H9 (cell line): ENCODE data around the gene PREB. TPM values are rescaled to one million over a fixed set of nuclear protein-coding genes. Genes with fewer than 3 reads are reported as not detected.

ENCODE experiments used
- DNase-seq: peaks from one replicate; pipeline ENCODE4 v3.0.0-alpha.2; 2017
- H2AFZ ChIP-seq: one replicate; pipeline ENCODE4 v1.6.1; 2013; ENCODE audit warnings: mild to moderate bottlenecking, low read length, control low read depth, moderate library complexity
- H2AK5ac ChIP-seq: 2 replicates; pipeline ENCODE4 v1.6.1; 2013; ENCODE audit warnings: low read length, control low read depth, mixed read lengths; ENCODE audit not compliant: insufficient read length
- H2BK120ac ChIP-seq: one replicate; pipeline ENCODE4 v1.6.1; 2013; ENCODE audit warnings: low read depth, mild to moderate bottlenecking, low read length, control low read depth, inconsistent platforms; ENCODE audit not compliant: poor library complexity, severe bottlenecking
- H2BK12ac ChIP-seq: 2 replicates; pipeline ENCODE4 v1.6.1; 2013; ENCODE audit warnings: low read length, control low read depth, mixed read lengths, low read depth; ENCODE audit not compliant: insufficient read length
- H2BK15ac ChIP-seq: 2 replicates; pipeline ENCODE4 v1.6.1; 2013; ENCODE audit warnings: low read depth, low read length, control low read depth
- H2BK20ac ChIP-seq: one replicate; pipeline ENCODE4 v1.6.1; 2013; ENCODE audit warnings: low read depth, mild to moderate bottlenecking, low read length, control low read depth, inconsistent platforms; ENCODE audit not compliant: poor library complexity, severe bottlenecking
- H2BK5ac ChIP-seq: 2 replicates; pipeline ENCODE4 v1.6.1; 2013; ENCODE audit warnings: low read length, control low read depth, mixed read lengths; ENCODE audit not compliant: insufficient read length
- H3K14ac ChIP-seq: 2 replicates; pipeline ENCODE4 v1.6.1; 2013; ENCODE audit warnings: low read length, control low read depth; ENCODE audit not compliant: insufficient read depth
- H3K18ac ChIP-seq: 2 replicates; pipeline ENCODE4 v1.6.1; 2013; ENCODE audit warnings: low read depth, mild to moderate bottlenecking, mixed read lengths, low read length, control low read depth; ENCODE audit not compliant: insufficient read length
- H3K23ac ChIP-seq: 2 replicates; pipeline ENCODE4 v1.6.1; 2013; ENCODE audit warnings: low read length, control low read depth, mixed read lengths, low read depth; ENCODE audit not compliant: insufficient read length
- H3K23me2 ChIP-seq: 2 replicates; pipeline ENCODE4 v1.6.1; 2013; ENCODE audit warnings: low read depth, mild to moderate bottlenecking, mixed read lengths, low read length, control low read depth; ENCODE audit not compliant: insufficient read length, poor library complexity, severe bottlenecking
- H3K27ac ChIP-seq: 2 replicates; pipeline ENCODE4 v1.5.1; 2013; ENCODE audit warnings: low read length, control low read depth, mixed read lengths, low read depth; ENCODE audit not compliant: insufficient read length
- H3K27me3 ChIP-seq: 2 replicates; pipeline ENCODE4 v1.6.1; 2013; ENCODE audit warnings: low read length, control low read depth, inconsistent platforms; ENCODE audit not compliant: insufficient read depth
- H3K4ac ChIP-seq: 2 replicates; pipeline ENCODE4 v1.6.1; 2013; ENCODE audit warnings: low read depth, mild to moderate bottlenecking, control low read depth, inconsistent platforms, low read length, moderate library complexity
- H3K4me1 ChIP-seq: 2 replicates; pipeline ENCODE4 v1.6.1; 2013; ENCODE audit warnings: low read length, control low read depth, inconsistent platforms; ENCODE audit not compliant: insufficient read depth
- H3K4me2 ChIP-seq: 2 replicates; pipeline ENCODE4 v1.6.1; 2013; ENCODE audit warnings: low read length, control low read depth, mixed read lengths; ENCODE audit not compliant: insufficient read length, insufficient read depth
- H3K56ac ChIP-seq: 2 replicates; pipeline ENCODE4 v1.6.1; 2013; ENCODE audit warnings: low read depth, mild to moderate bottlenecking, mixed read lengths, low read length, control low read depth; ENCODE audit not compliant: insufficient read length
- H3K79me1 ChIP-seq: 2 replicates; pipeline ENCODE4 v1.6.1; 2013; ENCODE audit warnings: low read depth, mild to moderate bottlenecking, moderate library complexity, low read length, control low read depth, inconsistent platforms; ENCODE audit not compliant: insufficient read depth, poor library complexity, severe bottlenecking
- H3K79me2 ChIP-seq: 2 replicates; pipeline ENCODE4 v1.6.1; 2013; ENCODE audit warnings: low read length, control low read depth, inconsistent platforms; ENCODE audit not compliant: insufficient read depth
- H3K9ac ChIP-seq: 2 replicates; pipeline ENCODE4 v1.6.1; 2013; ENCODE audit warnings: low read length, control low read depth, mixed read lengths; ENCODE audit not compliant: insufficient read length; ENCODE audit errors: extremely low read depth
- H3K9me3 ChIP-seq: one replicate; pipeline ENCODE4 v1.6.1; 2013; ENCODE audit warnings: low read depth, low read length, inconsistent platforms; ENCODE audit not compliant: control insufficient read depth
- H3T11ph ChIP-seq: one replicate; pipeline ENCODE4 v1.6.1; 2013; ENCODE audit warnings: mild to moderate bottlenecking, low read length, control low read depth, inconsistent platforms
- H4K20me1 ChIP-seq: one replicate; pipeline ENCODE4 v1.6.1; 2013; ENCODE audit not compliant: control insufficient read depth, insufficient read length, insufficient read depth
- H4K5ac ChIP-seq: 2 replicates; pipeline ENCODE4 v1.6.1; 2013; ENCODE audit warnings: low read depth, mild to moderate bottlenecking, mixed read lengths, low read length, control low read depth; ENCODE audit not compliant: insufficient read length
- H4K8ac ChIP-seq: replicated peaks from 2 replicates; pipeline ENCODE4 v1.6.1; 2013; ENCODE audit warnings: low read length, control low read depth, mixed read lengths, low read depth; ENCODE audit not compliant: insufficient read length
- H4K91ac ChIP-seq: 2 replicates; pipeline ENCODE4 v1.6.1; 2013; ENCODE audit warnings: low read depth, mild to moderate bottlenecking, moderate library complexity, mixed read lengths, low read length, control low read depth; ENCODE audit not compliant: insufficient read length
- H3K27ac Mint-ChIP-seq, 3 experiments: 2 replicates in 2 of 3; 3 replicates in 1 of 3; pipeline ENCODE4 v1.8.0; 2020 to 2021; ENCODE audit warnings: mixed read lengths in 3 of 3, mild to moderate bottlenecking in 1 of 3, moderate library complexity in 1 of 3
- H3K27me3 Mint-ChIP-seq: 2 replicates; pipeline ENCODE4 v1.8.0; 2021; ENCODE audit warnings: low read depth, mild to moderate bottlenecking, moderate library complexity, mixed read lengths
- H3K36me3 Mint-ChIP-seq, 3 experiments: 2 replicates in 2 of 3; 3 replicates in 1 of 3; pipeline ENCODE4 v1.8.0; 2020 to 2021; ENCODE audit warnings: low read depth in 3 of 3, mixed read lengths in 3 of 3; ENCODE audit not compliant: insufficient read depth in 1 of 3
- H3K4me1 Mint-ChIP-seq, 2 experiments: 2 replicates each; pipeline ENCODE4 v1.8.0; 2020; ENCODE audit warnings: mixed read lengths in 2 of 2
- H3K4me3 Mint-ChIP-seq, 2 experiments: 2 replicates in 1 of 2; 3 replicates in 1 of 2; pipeline ENCODE4 v1.8.0; 2020 to 2021; ENCODE audit warnings: mild to moderate bottlenecking in 2 of 2, mixed read lengths in 2 of 2, moderate library complexity in 1 of 2
- H3K9me3 Mint-ChIP-seq, 2 experiments: 2 replicates in 1 of 2; 3 replicates in 1 of 2; pipeline ENCODE4 v1.8.0; 2020; ENCODE audit warnings: mild to moderate bottlenecking in 2 of 2, mixed read lengths in 2 of 2, moderate library complexity in 1 of 2
- WGBS: extraction: QIAGEN DNeasy Blood & Tissue Kit; methylation state at CpG from one replicate; pipeline ENCODE4 v1.1.7; 2013; ENCODE audit warnings: missing lambda C conversion rate, low lambda C conversion rate, mixed read lengths; ENCODE audit not compliant: insufficient read length; ENCODE audit errors: extremely low coverage; 5-methylcytosine and 5-hydroxymethylcytosine counted together
- total RNA-seq: library from RNA; stranded (reverse); gene quantifications from 2 replicates; pipeline ENCODE4 v1.2.1, GENCODE V29; 2021
- TF ChIP-seq, protein P1 (sequence below): fragments of 200-600 bp; sonication (generic); conservative IDR thresholded peaks from 3 replicates; pipeline ENCODE4 v1.8.0; 2021; ENCODE audit warnings: antibody characterized with exemption, mild to moderate bottlenecking

Gene PREB
- total RNA-seq, 1 experiment from 2014 or later = 43.6 TPM

- Histone ChIP-seq H3K4ac (no peak overlapping the region), H2BK5ac (no peak overlapping the region), H3T11ph (no peak overlapping the region), H3K23me2 (no peaks in the 10 kb centered on the region), H3K79me1 (peaks cover 4% of the 10 kb centered on the region), H3K27ac (no peak overlapping the region), H2BK120ac (no peak overlapping the region), H2AFZ (no peak overlapping the region), H3K4me1 (no peaks in the 10 kb centered on the region), H4K20me1 (no peaks in the 10 kb centered on the region), H3K18ac (no peak overlapping the region), H4K5ac (no peak overlapping the region), H3K23ac (no peak overlapping the region), H3K9ac (no peak overlapping the region), H2AK5ac (no peak overlapping the region), H4K91ac (no peak overlapping the region), H3K4me2 (no peak overlapping the region), H3K56ac (no peak overlapping the region), H2BK20ac (no peak overlapping the region), H3K9me3 (no peaks in the 10 kb centered on the region), H4K8ac (no peak overlapping the region), H3K79me2 (peaks cover 2% of the 10 kb centered on the region; the same call in 1 of the 2 replicates), H3K27me3 (no peaks in the 10 kb centered on the region), H2BK15ac (no peak overlapping the region), H2BK12ac (no peak overlapping the region), H3K14ac (no peak overlapping the region)
- Mint-ChIP-seq H3K36me3 (peaks cover 5 to 9% (median 9%) of the 10 kb centered on the region in 3 experiments), H3K4me3 (no peak overlapping the region), H3K4me1 (peaks cover 10 to 11% of the 10 kb centered on the region in 2 experiments), H3K9me3 (no peaks in the 10 kb centered on the region), H3K27me3 (peaks cover 10% of the 10 kb centered on the region), H3K27ac (no peak overlapping the region)
- TF ChIP-seq, protein P1, sequence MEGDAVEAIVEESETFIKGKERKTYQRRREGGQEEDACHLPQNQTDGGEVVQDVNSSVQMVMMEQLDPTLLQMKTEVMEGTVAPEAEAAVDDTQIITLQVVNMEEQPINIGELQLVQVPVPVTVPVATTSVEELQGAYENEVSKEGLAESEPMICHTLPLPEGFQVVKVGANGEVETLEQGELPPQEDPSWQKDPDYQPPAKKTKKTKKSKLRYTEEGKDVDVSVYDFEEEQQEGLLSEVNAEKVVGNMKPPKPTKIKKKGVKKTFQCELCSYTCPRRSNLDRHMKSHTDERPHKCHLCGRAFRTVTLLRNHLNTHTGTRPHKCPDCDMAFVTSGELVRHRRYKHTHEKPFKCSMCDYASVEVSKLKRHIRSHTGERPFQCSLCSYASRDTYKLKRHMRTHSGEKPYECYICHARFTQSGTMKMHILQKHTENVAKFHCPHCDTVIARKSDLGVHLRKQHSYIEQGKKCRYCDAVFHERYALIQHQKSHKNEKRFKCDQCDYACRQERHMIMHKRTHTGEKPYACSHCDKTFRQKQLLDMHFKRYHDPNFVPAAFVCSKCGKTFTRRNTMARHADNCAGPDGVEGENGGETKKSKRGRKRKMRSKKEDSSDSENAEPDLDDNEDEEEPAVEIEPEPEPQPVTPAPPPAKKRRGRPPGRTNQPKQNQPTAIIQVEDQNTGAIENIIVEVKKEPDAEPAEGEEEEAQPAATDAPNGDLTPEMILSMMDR = no peak
- DNase-seq = no peak
- no CpG with 5 or more reads among the region's 21 CpGs for WGBS
Observed at GRCh38 chr2:27137322-27137935, 3.0 kb upstream of the PREB start.
